ENCODE data around the gene RALGPS1. TPM values are rescaled to one million over a fixed set of nuclear protein-coding genes. Genes with fewer than 3 reads are reported as not detected.

Gene RALGPS1
- total RNA-seq, 1 donor: 2.9 TPM

DNA sequence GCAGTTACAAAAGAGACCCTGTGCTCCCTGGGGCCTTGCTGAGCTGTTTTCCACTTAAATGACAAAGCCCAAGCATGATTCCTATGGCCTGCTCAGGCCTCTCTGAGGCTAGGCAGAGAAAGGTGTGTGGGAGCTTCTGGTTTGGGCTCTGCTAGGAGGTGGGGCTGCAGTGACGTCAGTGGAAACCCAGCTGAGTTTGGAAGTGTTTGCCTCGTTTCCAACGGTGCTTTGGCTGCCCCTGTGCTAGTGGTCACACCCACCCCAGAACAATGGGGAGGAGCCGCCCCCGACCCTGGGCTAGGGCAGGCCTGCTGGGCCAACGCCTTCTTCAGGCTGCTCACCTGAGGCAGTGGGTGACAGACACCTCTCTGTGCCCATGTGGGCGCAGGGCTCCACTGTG, 197.5 kb downstream of the RALGPS1 start:
- TF ChIP-seq, protein P1, sequence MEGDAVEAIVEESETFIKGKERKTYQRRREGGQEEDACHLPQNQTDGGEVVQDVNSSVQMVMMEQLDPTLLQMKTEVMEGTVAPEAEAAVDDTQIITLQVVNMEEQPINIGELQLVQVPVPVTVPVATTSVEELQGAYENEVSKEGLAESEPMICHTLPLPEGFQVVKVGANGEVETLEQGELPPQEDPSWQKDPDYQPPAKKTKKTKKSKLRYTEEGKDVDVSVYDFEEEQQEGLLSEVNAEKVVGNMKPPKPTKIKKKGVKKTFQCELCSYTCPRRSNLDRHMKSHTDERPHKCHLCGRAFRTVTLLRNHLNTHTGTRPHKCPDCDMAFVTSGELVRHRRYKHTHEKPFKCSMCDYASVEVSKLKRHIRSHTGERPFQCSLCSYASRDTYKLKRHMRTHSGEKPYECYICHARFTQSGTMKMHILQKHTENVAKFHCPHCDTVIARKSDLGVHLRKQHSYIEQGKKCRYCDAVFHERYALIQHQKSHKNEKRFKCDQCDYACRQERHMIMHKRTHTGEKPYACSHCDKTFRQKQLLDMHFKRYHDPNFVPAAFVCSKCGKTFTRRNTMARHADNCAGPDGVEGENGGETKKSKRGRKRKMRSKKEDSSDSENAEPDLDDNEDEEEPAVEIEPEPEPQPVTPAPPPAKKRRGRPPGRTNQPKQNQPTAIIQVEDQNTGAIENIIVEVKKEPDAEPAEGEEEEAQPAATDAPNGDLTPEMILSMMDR (IDR thresholded peaks at IDR 0.05; ENCODE audit: insufficient read depth, low read length): no peak
- no peak overlapping the region for H3K4me3 ChIP-seq (ENCODE audit: low read depth, low read length)
- DNase-seq (ENCODE audit: low read depth): peak; percentile 23

DNA sequence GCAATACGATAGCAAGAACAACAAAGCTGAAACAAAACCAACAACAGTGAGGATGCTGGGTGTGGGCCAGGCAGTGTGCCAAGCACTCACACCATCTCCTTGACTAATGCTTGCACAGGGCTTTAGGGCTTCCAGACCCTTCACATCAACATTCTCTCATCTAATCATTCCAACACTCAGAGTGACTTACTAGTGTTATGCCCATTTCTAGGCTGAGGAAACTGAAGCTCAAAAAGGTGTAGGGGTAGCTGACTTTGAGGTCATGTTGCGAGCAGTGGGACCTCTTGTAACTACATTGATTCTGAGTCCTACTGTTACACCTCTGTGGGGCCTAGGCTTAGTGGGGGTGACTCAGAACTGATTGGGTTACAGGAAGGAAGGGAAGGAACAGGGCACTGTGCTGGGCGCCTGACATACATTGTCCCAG, 198.2 kb downstream of the RALGPS1 start:
- no peak overlapping the region for H3K4me3 ChIP-seq (ENCODE audit: low read depth, low read length)
- TF ChIP-seq, protein P1 (IDR thresholded peaks at IDR 0.05; ENCODE audit: insufficient read depth, low read length): no peak
- peak; percentile 35 for DNase-seq (ENCODE audit: low read depth)

DNA sequence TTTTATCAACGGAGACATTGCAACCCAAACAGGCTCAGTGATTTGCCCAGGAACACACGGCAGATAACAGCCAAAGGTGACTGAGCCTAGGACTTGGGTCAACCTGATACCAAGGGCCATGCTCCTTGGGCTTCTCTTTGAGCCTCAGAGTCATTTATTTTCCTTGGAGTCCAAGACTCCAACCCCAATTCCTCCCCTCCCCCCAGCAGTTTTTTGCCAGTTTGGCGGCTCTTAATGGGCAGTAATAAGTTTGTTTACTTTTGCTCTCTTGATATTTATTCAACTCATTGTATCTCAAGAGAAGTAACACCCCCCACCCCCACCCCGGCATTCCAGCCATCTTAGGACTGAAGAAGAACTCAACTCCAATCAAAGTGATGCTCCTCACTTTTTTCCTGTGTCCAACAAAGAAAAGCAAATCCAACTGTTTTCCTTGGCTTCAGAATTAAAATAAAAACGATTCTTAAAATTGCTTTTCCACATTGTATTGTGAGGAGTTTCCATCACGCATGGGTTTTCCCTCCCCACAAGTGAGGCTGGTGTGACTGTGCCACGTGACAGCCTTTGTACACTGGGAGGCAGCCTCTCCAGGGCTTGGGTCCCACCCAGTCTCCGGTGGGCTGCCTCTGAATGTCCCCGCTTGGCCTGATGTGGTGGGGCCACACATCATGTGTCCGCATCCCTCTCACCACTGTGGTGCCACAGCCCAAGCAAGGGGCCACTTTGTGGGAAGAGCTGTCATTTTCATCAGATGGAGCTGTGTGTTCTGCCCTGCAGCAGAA, 198.8 kb downstream of the RALGPS1 start:
- no peak overlapping the region for H3K4me3 ChIP-seq (ENCODE audit: low read depth, low read length)
- TF ChIP-seq, protein P1 (IDR thresholded peaks at IDR 0.05; ENCODE audit: insufficient read depth, low read length): no peak
- no peak for DNase-seq (ENCODE audit: low read depth)

DNA sequence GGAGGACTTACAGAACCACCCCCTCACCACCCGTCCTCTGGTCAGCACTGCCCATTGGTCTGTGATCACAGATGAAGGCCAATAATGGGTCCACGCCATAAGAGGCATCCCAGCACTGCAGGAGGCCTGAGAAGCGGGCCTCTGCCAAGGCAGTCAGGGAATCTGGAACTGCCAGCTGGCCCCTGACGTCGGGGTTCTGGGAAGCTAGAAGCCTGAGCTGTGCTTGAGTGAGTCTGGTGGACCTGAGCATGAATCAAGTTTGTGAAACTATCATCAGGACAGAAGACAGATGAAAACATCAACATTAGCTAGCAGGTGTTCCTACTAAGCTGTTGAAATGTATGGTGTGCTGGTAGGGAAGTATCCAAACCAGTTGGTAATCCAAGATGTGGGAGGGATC, 200.0 kb downstream of the RALGPS1 start:
- no peak overlapping the region for H3K4me3 ChIP-seq (ENCODE audit: low read depth, low read length)
- TF ChIP-seq, protein P1 (IDR thresholded peaks at IDR 0.05; ENCODE audit: insufficient read depth, low read length): no peak
- no peak for DNase-seq (ENCODE audit: low read depth)

DNA sequence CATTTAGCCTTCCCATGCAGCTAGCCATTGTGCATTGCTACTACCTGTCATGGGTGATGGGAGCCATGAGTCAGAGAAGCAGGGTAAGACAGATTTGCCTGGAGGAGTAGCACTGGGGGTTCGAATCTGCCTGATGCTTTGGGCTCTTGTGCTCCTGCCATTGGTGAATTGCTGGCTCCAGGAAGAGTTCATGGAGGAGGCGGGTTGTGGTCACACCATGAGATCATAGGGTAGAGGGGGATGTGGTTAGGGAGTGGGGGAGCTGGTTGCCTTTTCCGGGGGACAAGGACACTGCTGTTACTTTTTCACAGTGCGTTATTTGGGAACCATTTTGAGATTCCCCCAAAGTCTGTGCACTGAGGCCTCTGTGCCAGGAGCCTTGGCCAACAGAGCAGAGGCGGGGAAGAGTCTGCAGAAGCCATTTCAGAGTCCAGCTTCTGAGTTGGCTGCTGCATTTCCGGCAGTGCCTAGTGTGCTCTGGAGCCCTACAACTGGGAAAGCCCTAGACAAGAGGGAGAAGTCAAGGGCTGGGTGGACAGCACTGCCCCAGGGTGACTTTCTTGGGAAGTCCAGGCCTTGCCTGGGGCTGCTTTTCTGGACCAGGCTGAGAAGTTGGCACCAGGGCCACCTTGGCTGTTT, 201.6 kb downstream of the RALGPS1 start:
- no peak for DNase-seq (ENCODE audit: low read depth)
- no peak overlapping the region for H3K4me3 ChIP-seq (ENCODE audit: low read depth, low read length)
- TF ChIP-seq, protein P1 (IDR thresholded peaks at IDR 0.05; ENCODE audit: insufficient read depth, low read length): no peak

DNA sequence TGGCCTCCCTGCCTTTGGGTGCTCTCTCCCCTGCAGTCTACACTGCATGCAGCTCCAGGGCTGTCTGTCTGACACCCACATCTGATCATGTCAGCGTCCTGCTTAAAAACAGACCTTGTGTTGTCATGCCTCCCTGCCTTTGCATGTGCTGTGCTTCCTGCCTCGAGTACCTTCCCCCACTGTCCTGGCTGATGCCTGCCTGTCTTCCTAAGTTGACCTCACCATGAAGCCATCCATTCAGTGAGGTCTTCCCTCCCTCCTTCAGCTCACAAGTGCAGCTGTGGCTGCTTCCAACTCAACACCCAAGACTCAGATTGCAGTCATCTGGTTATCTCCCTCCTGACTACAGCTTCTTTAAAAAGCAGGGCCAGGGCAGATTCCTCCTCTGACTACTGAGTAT, 202.4 kb downstream of the RALGPS1 start:
- TF ChIP-seq, protein P1 (IDR thresholded peaks at IDR 0.05; ENCODE audit: insufficient read depth, low read length): no peak
- DNase-seq (ENCODE audit: low read depth): no peak
- H3K4me3 ChIP-seq (ENCODE audit: low read depth, low read length): no peak overlapping the region

All from fibroblast of the aortic adventitia (primary cell).